ENCODE measurements around the gene BCAS3.
A peak's percentile ranks its signal among the peaks of the same experiment; 100 is the strongest.
"Not testable (repeated sequence)": the region's sequence is repeated elsewhere in the genome, so short reads cannot be mapped to it uniquely, and the experiment has no call there.

BCAS3 gene

GRCh38 chr17:61416540-61417363 is 739.1 kb downstream of the BCAS3 start:
- peak; percentile 68 for DNase-seq

- DNase-seq, result no peak
Measured at GRCh38 chr17:61418449-61418848, 740.8 kb downstream of the BCAS3 start.

GRCh38 chr17:61419496-61420046 is 741.9 kb downstream of the BCAS3 start:
- DNase-seq, result no peak

DNA sequence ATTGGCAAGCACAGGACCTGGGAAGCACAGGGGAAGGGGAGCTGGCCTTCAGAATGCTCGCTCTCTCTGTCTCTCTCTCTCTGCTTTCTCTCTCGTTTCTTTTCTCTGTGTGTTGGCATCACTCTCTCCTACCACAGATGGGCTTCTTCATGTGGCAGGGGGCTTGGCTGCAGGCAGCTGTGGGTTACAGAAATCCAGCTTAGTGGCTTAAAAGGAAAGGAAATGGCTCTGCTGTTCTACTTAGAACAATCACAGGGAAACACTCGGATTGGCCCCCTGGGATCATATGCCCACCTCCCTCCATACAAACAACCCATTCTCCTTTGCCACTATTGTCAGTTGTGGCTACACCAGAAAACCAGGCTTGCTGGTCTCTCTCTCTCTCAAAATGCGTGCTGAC is 742.4 kb downstream of the BCAS3 start:
- DNase-seq, result no peak

GRCh38 chr17:61420745-61421398 is 743.2 kb downstream of the BCAS3 start:
- DNase-seq, result no peak

GRCh38 chr17:61421460-61421859 is 743.8 kb downstream of the BCAS3 start:
- DNase-seq, result no peak

DNA sequence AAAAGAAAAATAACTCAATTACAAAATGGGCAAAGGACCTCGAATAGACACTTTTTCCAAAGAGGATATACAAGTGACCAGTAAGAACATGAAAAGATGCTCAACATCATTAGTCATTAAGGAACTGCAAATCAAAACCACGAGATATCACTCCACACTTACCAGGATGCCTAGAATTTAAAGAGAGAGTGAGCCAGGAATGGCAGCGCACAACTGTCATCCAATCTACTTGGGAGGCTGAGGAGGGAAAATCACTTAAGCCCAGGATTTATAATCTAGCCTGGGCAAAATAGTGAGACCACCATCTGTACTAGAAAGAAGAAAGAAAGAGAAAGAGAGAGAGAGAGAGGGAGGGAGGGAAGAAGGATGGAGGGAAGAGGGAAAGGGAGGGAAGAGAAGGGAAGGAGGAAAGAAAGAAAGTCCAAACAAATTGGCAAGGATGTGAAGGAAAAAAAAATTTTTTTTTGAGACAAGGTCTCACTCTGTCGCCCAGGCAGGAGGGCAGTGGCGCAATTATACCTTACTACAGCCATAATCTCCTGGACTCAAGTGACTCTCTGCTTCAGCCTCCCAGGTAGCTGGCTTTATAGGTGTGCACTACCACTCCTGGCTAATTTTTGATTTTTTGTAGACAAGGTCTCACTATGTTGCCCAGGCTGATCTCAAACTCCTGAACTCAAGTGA is 744.6 kb downstream of the BCAS3 start:
- no peak for DNase-seq

GRCh38 chr17:61422869-61423268 is 745.2 kb downstream of the BCAS3 start:
- DNase-seq, result no peak

DNA sequence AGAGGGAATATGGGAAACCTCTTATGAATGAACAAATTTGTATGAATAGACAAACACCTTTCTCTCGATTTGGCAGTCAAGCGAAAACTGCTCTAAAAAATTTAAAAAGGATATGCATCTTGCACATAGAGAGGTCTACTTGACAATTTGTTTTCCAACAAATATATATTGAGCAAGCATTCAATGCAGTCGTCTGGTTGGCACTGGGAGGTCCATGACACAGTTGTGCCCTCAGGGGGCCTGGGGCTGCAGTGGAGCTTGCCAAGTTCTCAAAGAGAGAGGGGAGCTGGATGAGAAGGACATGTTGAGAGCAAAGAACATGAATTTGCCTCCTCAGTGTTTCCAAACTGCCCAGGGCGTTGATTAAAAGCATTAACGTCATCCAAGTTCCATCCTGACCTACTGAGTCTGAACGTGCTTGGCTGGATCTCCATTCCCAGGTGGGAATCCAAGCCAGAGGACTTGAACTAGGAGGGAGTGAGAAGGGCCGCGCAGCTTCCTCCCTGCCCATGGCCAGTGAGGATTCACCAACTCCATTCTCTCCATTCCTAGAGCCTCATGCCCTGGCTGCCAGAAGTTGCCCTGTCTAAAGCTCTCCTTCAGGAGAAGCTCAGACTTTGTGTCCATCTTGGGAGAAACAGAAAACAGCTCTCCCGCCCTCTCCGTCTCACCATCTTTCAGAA is 746.5 kb downstream of the BCAS3 start:
- no peak for DNase-seq

DNA sequence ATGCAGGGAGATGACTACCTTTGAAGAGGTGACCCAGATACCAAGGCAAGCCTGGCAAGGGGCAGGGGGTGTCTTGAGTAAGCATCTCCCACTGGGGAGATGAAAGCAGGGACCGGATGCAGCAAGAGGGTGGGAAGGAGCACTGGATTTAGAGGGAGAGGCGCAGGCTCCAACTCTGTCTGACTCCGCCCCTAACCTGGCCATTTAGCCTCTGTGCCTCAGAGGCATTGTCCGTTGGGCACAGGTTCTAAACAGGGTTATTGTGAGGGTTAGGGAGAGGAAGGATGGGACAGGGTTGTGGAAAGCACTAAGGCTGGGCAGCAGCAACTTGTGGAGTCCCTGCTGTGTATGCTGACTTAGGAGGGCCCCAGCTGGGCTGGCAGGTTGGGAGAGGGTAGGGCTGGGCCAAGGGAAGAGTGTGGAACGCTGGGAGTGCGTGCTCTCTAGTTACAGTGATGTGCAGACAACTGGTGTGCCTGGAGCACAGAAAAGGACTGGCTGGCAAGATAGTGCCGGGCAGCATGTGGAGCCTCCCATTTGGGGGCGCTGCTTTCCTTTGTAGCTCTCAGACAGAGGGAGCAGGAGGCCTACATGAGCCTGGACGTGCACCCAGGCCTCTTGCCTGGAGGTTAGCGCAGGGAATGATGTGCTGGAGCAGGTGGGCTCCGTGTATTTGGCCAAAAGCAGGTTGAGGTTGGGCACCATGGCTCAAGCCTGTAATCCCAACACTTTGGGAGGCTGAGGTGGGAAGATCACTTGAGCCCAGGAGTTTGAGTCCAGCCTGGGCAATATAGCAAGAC is 748.2 kb downstream of the BCAS3 start:
- DNase-seq, result no peak

GRCh38 chr17:61426482-61427304 is 749.0 kb downstream of the BCAS3 start:
- DNase-seq, result no peak

DNA sequence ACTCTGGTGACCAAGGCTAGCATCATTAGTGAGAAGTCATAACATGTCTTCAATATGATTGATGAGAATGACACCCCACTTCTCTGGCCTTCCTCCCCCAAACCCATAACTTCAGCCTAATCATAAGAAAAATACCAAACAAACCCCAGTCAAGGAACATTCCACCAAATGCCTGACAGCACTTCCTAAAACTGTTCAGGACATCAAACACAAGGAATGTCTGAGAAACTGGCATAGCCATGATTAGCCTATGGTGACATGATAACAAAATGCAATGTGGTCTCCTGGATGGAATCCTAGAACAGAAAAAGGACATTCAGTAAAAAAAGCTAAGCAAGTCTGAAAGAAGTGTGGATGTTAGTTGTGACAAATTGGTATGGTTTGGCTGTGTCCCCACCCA is 749.9 kb downstream of the BCAS3 start:
- DNase-seq, result no peak

GRCh38 chr17:61429274-61429673 is 751.6 kb downstream of the BCAS3 start:
- DNase-seq, result no peak

DNA sequence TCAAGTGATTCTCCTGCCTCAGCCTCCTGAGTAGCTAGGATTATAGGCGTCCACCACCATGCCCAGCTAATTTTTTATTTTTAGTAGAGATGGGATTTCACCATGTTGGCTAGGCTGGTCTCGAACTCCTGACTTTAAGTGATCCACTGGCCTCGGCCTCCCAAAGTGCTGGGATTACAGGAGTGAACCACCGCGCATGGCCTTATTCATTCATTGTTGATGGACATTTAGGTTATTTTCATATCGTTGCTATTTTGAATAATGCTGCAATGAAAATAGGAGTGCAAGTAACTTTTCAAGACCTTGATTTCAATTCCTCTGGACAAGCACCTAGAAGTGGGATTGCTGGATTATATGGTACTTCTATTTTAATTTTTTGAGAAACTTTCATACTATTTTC is 752.2 kb downstream of the BCAS3 start:
- DNase-seq, result not testable (repeated sequence)

DNA sequence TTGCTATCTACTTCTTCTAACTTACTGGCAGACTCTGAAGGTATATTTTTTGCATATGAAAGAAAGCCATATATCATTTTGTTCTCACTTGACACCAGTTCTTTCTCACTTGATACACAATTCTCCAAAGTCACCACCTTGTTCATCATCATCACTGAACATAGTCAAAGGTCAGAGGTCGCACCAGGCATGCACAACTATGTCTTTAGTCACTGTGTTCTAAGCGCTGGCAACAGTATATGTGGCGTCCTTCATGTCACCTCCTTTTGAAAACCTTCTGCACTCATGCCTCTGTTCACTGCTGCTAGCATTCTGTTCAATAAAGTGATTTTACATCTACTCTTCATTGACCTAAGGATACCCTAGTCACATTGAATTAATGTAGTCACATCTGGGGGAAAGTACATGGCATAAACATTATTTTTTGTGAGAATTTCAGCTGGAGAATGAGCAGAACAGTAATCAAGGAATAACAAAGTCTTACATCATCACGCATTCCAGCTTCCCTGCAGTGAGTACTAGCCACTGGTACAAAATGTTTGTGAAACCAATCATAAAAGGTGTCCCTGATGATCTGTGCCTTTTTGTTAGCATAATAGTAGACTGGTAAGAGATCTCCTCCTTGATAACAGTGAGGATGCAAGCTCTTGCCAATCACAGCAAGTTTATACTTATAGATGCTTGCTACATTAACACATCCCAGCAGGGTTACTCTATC is 754.1 kb downstream of the BCAS3 start:
- no peak for DNase-seq

DNA sequence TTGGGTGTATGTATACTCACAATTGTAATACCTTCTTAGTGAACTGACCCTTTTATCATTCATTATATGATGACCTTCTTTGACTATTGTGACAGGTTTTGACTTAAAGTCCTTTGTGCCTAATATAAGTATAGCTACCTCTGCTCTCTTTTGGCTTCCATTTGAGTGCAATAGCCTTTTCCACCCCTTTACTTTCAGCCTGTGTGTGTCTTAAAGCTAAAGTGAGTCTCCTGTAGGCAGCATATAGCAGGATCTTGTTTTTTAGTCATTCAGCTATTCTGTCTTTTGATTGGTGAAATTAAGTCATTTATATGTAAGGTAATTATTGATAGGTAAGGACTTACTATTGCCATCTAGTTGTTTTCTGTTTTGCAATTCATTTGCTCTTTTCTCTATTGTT is 758.6 kb downstream of the BCAS3 start:
- DNase-seq, result no peak

- DNase-seq, result no peak
Measured at GRCh38 chr17:61436995-61437704, 759.5 kb downstream of the BCAS3 start.

- no peak for DNase-seq
Measured at GRCh38 chr17:61440697-61441096, 763.0 kb downstream of the BCAS3 start.

DNA sequence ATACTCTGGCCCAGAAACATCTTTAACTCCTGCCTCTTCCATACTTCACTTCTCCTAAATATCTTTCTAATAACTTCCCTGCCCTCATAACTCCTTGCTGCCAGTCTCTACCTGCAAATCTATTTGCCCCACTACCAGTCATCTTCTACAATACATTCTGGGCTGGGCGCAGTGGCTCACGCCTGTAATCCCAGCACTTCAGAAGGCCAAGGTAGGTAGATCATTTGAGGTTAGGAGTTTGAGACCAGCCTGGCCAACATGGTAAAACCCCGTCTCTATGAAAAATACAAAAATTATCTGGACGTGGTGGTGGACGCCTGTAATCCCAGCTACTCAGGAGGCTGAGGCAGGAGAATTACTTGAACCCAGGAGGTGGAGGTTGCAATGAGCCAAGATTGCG is 763.9 kb downstream of the BCAS3 start:
- DNase-seq, result not testable (repeated sequence)
